DND-41 (cell line): ENCODE results near the gene UBA3.

Experiments used
- ATAC-seq: fragments of 200-7000 bp; cut with Tn5 transposase; 3 replicates; pipeline ENCODE4 v1.9.1; 2021; ENCODE audit warnings: low read depth; ENCODE audit not compliant: insufficient read depth
- DNase-seq: peaks from one replicate; pipeline ENCODE4 v3.0.0-alpha.2; 2020
- H2AFZ ChIP-seq: 2 replicates; pipeline ENCODE4 v1.6.0; 2012; ENCODE audit warnings: low read depth, low read length
- H3K27ac ChIP-seq: 2 replicates; pipeline ENCODE4 v1.5.1; 2012; ENCODE audit warnings: low read length, inconsistent platforms
- H3K27me3 ChIP-seq: fragments of 200-600 bp; sonication (generic); 2 replicates; pipeline ENCODE4 v1.6.0; 2012; ENCODE audit warnings: low read length, mild to moderate bottlenecking, inconsistent platforms; ENCODE audit not compliant: insufficient read depth, poor library complexity
- H3K36me3 ChIP-seq: 2 replicates; pipeline ENCODE4 v1.5.1; 2012; ENCODE audit warnings: low read length, inconsistent platforms; ENCODE audit not compliant: insufficient read depth
- H3K4me1 ChIP-seq: 2 replicates; pipeline ENCODE4 v1.5.1; 2012; ENCODE audit warnings: mild to moderate bottlenecking, low read length; ENCODE audit not compliant: insufficient read depth
- H3K4me2 ChIP-seq: 2 replicates; pipeline ENCODE4 v1.6.0; 2012; ENCODE audit warnings: mild to moderate bottlenecking, moderate library complexity, low read length, inconsistent platforms; ENCODE audit not compliant: insufficient read depth
- H3K4me3 ChIP-seq, 2 experiments: fragments of 200-600 bp in 1 of 2; shearing (Covaris generic) in 1 of 2; 2 replicates each; pipeline ENCODE4 v1.5.1; 2012 to 2016; ENCODE audit warnings: inconsistent platforms in 2 of 2, low read length in 2 of 2, mild to moderate bottlenecking in 2 of 2, low read depth in 1 of 2, moderate library complexity in 1 of 2
- H3K79me2 ChIP-seq: 2 replicates; pipeline ENCODE4 v1.6.0; 2012; ENCODE audit warnings: low read length, inconsistent platforms; ENCODE audit not compliant: insufficient read depth
- H3K9ac ChIP-seq: 2 replicates; pipeline ENCODE4 v1.6.0; 2012; ENCODE audit warnings: low read depth, mild to moderate bottlenecking, inconsistent platforms, low read length, moderate library complexity
- H3K9me3 ChIP-seq: 2 replicates; pipeline ENCODE4 v1.5.1; 2012; ENCODE audit warnings: low read length, moderate library complexity, mild to moderate bottlenecking, inconsistent platforms; ENCODE audit not compliant: insufficient read depth, severe bottlenecking
- H4K20me1 ChIP-seq: 2 replicates; pipeline ENCODE4 v1.6.0; 2012; ENCODE audit warnings: low read length; ENCODE audit not compliant: insufficient read depth
- EZH2 ChIP-seq: IDR thresholded peaks from 3 replicates; pipeline ENCODE4 v1.6.1; 2012; ENCODE audit warnings: borderline replicate concordance, low read depth, mild to moderate bottlenecking, moderate library complexity, low read length, inconsistent platforms; ENCODE audit not compliant: severe bottlenecking
- TF ChIP-seq, protein P1 (sequence below): IDR thresholded peaks from 2 replicates; pipeline ENCODE4 v1.5.1; 2012; ENCODE audit warnings: borderline replicate concordance, low read length, moderate library complexity, mild to moderate bottlenecking; ENCODE audit not compliant: poor library complexity, severe bottlenecking; ENCODE audit errors: extremely low read depth

UBA3 gene

DNA sequence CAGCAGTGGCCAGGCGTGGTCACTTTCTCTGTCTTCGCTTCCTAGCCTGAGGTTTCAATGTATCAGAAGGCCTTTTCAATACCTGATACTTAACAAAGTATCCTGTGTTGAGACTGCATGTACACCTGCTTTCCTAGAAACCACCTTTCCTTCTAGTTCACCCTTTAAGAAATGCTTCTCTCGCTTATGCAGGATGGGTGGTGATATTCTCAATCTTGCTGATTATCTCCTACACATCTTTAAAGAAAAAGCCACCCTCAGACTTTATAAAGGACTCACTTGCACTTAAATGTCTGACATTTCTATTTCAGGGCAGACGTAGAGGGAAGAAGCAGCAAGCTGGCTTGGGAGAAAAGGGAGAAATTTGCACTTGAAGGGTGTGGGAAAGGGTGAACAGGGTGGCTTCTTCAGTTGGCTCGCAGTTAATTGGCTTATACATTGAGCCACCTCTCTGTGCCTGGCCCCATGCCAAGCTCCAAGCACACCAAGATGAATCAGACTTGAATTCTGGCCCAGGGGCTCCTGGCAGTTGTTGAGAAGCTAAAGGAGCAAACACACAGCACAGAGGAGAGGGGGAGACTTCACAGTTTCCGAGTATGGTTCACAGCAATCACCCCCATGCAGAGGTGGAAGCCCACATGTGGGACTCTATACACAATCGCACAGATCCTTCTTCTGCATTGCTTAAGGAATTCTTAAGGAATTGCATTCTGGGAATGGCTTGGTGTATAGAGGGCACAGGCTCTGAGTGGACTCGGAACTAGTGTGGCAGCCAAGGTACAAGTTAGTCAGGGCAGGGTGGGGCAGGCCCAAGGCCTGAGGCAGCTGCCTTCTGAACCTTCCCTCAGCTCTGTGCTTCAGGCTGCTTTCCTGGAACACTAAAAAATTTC, 5.9 kb upstream of the UBA3 start:
- TF ChIP-seq, protein P1, sequence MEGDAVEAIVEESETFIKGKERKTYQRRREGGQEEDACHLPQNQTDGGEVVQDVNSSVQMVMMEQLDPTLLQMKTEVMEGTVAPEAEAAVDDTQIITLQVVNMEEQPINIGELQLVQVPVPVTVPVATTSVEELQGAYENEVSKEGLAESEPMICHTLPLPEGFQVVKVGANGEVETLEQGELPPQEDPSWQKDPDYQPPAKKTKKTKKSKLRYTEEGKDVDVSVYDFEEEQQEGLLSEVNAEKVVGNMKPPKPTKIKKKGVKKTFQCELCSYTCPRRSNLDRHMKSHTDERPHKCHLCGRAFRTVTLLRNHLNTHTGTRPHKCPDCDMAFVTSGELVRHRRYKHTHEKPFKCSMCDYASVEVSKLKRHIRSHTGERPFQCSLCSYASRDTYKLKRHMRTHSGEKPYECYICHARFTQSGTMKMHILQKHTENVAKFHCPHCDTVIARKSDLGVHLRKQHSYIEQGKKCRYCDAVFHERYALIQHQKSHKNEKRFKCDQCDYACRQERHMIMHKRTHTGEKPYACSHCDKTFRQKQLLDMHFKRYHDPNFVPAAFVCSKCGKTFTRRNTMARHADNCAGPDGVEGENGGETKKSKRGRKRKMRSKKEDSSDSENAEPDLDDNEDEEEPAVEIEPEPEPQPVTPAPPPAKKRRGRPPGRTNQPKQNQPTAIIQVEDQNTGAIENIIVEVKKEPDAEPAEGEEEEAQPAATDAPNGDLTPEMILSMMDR, result no peak
- TF ChIP-seq EZH2, result no peak
- peak overlapping the region; percentile 91 for H3K4me2 ChIP-seq
- H3K9me3 ChIP-seq, result no peaks in the 10 kb centered on the region
- H3K27ac ChIP-seq, result peak overlapping the region; percentile 90
- H4K20me1 ChIP-seq, result no peaks in the 10 kb centered on the region
- H3K36me3 ChIP-seq, result peaks cover 18% of the 10 kb centered on the region
- H2AFZ ChIP-seq, result peak overlapping the region; percentile 93
- no peaks in the 10 kb centered on the region for H3K27me3 ChIP-seq
- peak overlapping the region; percentile 94 to 95 for H3K4me3 ChIP-seq
- peaks cover 82% of the 10 kb centered on the region for H3K4me1 ChIP-seq
- peak overlapping the region; percentile 86 for H3K9ac ChIP-seq
- peak; percentile 37 for ATAC-seq
- H3K79me2 ChIP-seq, result peaks cover 69% of the 10 kb centered on the region
- peak; percentile 78 for DNase-seq

DNA sequence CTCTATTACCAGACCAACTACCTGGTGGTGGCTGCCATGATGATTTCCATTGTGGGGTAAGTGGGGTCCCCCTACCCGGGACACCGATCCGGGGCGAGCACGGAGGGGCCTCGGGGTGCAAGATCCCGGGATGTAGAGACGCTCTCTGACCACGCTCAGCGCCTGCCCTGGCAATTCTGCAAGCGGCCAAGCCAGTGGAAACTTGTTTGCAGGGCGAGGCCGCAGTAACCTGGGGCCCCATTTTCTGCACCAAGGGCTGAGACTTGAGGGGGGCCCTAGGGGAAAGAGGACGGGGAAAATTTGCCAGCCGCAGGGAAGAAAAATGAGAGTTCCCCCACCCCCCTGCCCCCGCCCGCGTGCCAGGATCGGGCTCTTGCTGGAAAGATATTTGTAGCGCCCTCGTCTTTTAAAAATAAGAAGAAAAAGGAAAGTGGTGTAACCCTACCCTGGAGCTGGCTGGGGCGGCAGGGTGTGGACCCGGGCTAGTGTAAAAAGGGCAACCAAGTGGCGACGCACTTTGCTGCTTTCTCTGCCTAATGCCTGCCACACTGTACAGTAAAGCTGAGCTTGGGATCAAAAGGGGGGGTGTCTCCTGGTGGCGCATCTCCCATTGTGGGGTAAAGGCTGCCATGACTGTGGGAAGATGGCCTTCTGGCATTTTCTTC, 5.1 kb upstream of the UBA3 start:
- Histone ChIP-seq H3K9ac (peak overlapping the region; percentile 86), H3K4me3 (peak overlapping the region; percentile 94 to 95), H3K79me2 (peaks cover 66% of the 10 kb centered on the region), H3K4me2 (peak overlapping the region; percentile 91), H3K27ac (peak overlapping the region; percentile 90), H3K4me1 (peaks cover 82% of the 10 kb centered on the region), H2AFZ (peak overlapping the region; percentile 93), H3K36me3 (peaks cover 14% of the 10 kb centered on the region), H3K9me3 (no peaks in the 10 kb centered on the region), H3K27me3 (no peaks in the 10 kb centered on the region), H4K20me1 (no peaks in the 10 kb centered on the region)
- DNase-seq, result peak; percentile 35
- TF ChIP-seq, protein P1, result no peak
- no peak for TF ChIP-seq EZH2
- ATAC-seq, result peak; percentile 17

DNA sequence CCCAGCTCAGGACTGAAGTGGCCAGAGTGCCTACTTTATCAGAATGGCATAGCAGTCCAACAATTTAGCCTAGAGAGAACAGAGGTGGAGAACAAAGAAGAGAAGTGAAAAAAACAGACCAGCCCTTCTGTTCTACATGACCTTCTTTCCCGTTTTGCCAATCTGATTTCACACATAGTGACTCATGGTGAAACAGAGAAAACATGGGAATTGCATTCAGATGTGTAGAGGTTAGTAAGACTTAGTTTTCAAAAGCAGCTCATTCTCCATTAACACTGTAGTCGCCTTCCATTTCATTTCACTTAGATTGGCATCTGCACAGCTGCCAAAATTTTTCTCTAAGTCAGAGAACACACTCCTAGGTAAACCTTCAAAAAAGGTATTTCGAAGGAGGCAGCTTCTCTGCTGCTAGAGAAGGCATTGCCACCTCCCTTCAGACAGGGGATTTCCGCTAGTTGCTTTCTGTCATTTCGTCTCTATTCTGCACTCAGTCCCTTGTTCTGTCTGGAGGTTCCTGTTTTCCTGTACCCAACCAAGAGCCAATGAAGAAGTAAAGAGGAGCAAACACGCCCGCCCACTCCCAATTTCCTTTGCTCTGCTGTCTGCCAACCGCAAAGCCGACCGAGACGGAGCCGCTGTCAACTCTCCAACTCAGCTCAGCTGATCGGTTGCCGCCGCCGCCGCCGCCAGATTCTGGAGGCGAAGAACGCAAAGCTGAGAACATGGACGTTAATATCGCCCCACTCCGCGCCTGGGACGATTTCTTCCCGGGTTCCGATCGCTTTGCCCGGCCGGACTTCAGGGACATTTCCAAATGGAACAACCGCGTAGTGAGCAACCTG, 4.4 kb upstream of the UBA3 start, which contains the start of gene ARL6IP5:
TSS of gene ARL6IP5 (plus strand) at position 612 of the 842 bp plus-strand sequence. CDS start at position 723, 111 bp downstream.
- H2AFZ ChIP-seq, result peak within 1 kb of the TSS; percentile 93
- H3K9ac ChIP-seq, result peak within 1 kb of the TSS; percentile 86
- TF ChIP-seq, protein P1, result no peak
- TF ChIP-seq EZH2, result no peak
- peak within 1 kb of the TSS; percentile 90 for H3K27ac ChIP-seq
- H3K4me3 ChIP-seq, result peak within 1 kb of the TSS; percentile 94 to 95
- peak within 1 kb of the TSS; percentile 91 for H3K4me2 ChIP-seq
- DNase-seq, result peak; percentile 94
- peak; percentile 77 for ATAC-seq
- H3K9me3 ChIP-seq, result no peaks in the 10 kb centered on the region
- no peaks in the 10 kb centered on the region for H4K20me1 ChIP-seq
- peaks cover 9% of the 10 kb centered on the region for H3K36me3 ChIP-seq
- no peaks in the 10 kb centered on the region for H3K27me3 ChIP-seq
- H3K4me1 ChIP-seq, result peaks cover 75% of the 10 kb centered on the region
- H3K79me2 ChIP-seq, result peaks cover 64% of the 10 kb centered on the region
